ENCODE data around the gene RNU4-1.
A peak's percentile ranks its signal among the peaks of the same experiment; 100 is the strongest.

Gene RNU4-1

GRCh38 chr12:120290609-120291305 is 2.3 kb downstream of the RNU4-1 start:
- DNase-seq (ENCODE audit: extremely low read depth in 1 of 2, low read depth in 1 of 2) = peak in 1 of 2 donors; percentile 5

DNA sequence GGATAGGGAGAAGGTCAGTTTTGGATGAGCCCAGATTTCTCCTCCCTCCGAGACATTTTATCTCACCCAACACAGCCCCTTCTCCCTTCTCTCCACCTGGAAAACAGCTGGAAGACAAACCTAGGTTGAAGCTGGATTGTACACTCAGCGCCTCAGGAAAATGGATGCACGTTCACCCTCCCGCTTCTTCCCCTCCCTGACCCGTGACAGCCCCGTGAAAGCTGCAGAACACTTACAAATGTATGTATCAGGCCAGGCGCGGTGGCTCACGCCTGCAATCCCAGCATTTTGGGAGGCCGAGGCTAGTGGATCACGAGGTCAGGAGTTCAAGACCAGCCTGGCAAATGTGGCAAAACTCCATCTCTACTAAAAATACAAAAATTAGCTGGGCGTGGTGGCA is 5.5 kb downstream of the RNU4-1 start:
- DNase-seq (ENCODE audit: extremely low read depth in 1 of 2, low read depth in 1 of 2) = no peak

GRCh38 chr12:120286768-120287490 is 6.1 kb downstream of the RNU4-1 start:
- no peak for DNase-seq (ENCODE audit: extremely low read depth in 1 of 2, low read depth in 1 of 2)

DNA sequence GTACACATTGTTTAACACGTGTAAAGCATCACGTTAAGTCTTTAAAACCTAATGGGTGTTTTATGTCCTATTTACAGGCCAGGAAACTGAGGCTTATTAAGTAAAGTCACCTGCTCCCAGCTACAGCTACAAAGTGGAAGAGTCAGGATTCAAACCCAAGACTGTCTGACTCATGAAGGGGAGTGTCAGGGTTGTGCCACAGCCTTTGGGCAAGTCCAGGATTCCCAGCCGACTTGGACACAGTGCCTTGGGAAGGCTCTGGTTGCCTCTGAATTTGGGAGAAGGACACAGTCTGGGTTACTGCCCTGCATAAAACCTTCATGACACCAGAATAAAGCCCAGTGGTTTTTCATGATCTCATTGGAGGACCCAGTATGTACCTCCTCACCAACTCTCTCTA is 8.7 kb downstream of the RNU4-1 start:
- DNase-seq (ENCODE audit: extremely low read depth in 1 of 2, low read depth in 1 of 2) = no peak

DNA sequence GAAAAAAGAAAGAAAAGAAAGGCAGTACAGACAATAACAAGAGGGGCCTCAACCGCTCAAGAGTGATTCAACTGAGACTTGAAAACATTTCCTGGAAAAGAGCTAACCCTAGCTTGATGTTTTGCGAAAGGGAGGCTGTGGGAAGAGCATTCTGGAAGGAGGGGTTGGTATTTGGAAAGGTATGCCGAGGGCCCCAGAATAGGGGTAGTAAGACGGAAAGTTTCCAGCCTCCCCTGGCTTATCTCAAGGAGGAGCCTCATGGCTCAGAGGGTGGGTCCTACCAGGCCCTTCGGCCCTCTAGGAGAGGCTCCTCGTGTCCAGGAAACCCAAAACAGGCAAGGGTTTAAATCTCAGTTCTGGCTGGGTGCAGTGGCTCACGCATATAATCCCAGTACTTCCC is 9.7 kb downstream of the RNU4-1 start:
- no peak for DNase-seq (ENCODE audit: extremely low read depth in 1 of 2, low read depth in 1 of 2)

DNA sequence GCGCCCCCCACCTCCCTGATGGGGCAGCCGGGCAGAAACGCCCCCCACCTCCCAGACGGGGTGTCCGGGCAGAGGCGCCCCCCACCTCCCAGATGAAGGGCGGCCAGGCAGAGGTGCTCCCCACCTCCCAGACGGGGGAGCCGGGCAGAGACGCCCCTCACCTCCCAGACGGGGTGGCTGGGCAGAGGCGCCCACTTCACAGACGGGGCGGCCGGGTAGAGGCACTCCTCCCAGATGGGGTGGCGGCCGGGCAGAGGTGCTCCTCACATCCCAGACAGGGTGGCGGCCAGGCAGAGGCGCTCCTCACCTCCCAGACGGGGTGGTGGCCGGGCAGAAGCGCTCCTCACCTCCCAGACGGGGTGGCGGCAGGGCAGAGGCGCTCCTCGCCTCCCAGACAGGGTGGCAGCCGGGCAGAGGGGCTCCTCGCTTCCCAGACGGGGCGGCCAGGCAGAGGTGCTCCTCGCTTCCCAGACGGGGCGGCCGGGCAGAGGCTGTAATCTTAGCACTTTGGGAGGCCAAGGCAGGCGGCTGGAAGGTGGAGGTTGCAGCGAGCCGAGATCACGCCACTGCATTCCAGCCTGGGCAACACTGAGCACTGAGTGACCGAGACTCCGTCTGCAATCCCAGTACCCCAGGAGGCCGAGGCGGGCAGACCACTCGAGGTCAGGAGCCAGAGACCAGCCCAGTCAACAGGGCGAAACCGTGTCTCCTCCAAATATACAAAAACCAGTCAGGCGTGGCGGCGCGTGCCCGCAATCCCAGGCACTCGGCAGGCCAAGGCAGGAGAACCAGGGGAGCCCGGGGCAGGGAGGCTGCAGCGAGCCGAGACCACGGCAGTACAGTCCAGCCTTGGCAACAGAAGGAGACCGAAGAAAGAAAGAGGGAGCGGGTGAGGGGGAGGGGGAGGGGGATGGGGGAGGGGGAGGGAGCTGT is 14.6 kb downstream of the RNU4-1 start:
- DNase-seq (ENCODE audit: extremely low read depth in 1 of 2, low read depth in 1 of 2) = no peak

DNA sequence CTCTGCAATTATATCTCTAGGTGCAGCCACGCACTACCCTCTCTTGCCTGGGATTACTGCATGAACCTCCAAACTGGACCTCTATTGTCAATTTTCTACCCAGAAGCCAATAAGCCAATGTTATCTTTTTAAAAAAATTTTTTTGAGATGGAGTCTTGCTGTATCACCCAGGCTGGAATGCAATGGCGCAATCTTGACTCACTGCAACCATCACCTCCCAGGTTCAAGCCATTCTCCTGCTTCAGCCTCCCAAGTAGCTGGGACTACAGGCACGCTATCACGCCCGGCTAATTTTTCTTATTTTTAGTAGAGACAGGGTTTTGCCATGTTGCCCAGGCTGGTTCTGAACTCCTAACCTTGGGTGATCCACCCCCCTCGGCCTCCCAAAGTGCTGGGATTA is 16.3 kb downstream of the RNU4-1 start:
- no peak for DNase-seq (ENCODE audit: extremely low read depth in 1 of 2, low read depth in 1 of 2)

- no peak for DNase-seq (ENCODE audit: extremely low read depth in 1 of 2, low read depth in 1 of 2)
Observed at GRCh38 chr12:120267736-120268135, 25.3 kb downstream of the RNU4-1 start.

GRCh38 chr12:120266180-120266870 is 26.7 kb downstream of the RNU4-1 start:
- DNase-seq (ENCODE audit: extremely low read depth in 1 of 2, low read depth in 1 of 2) = no peak

GRCh38 chr12:120265473-120266179 is 27.4 kb downstream of the RNU4-1 start, which contains the start of gene PXN:
Gene PXN (minus strand): TSS chr12:120265730. CDS start chr12:120265629, 101 bp downstream.
- peak; percentile 77 to 79 for DNase-seq (ENCODE audit: extremely low read depth in 1 of 2, low read depth in 1 of 2)

- DNase-seq (ENCODE audit: extremely low read depth in 1 of 2, low read depth in 1 of 2) = no peak
Observed at GRCh38 chr12:120264904-120265472, 28.0 kb downstream of the RNU4-1 start.

GRCh38 chr12:120264086-120264903 is 28.7 kb downstream of the RNU4-1 start:
- DNase-seq (ENCODE audit: extremely low read depth in 1 of 2, low read depth in 1 of 2) = no peak

- DNase-seq (ENCODE audit: extremely low read depth in 1 of 2, low read depth in 1 of 2) = no peak
Observed at GRCh38 chr12:120263748-120264085, 29.3 kb downstream of the RNU4-1 start.

- DNase-seq (ENCODE audit: extremely low read depth in 1 of 2, low read depth in 1 of 2) = no peak
Observed at GRCh38 chr12:120262852-120263747, 29.9 kb downstream of the RNU4-1 start.

DNA sequence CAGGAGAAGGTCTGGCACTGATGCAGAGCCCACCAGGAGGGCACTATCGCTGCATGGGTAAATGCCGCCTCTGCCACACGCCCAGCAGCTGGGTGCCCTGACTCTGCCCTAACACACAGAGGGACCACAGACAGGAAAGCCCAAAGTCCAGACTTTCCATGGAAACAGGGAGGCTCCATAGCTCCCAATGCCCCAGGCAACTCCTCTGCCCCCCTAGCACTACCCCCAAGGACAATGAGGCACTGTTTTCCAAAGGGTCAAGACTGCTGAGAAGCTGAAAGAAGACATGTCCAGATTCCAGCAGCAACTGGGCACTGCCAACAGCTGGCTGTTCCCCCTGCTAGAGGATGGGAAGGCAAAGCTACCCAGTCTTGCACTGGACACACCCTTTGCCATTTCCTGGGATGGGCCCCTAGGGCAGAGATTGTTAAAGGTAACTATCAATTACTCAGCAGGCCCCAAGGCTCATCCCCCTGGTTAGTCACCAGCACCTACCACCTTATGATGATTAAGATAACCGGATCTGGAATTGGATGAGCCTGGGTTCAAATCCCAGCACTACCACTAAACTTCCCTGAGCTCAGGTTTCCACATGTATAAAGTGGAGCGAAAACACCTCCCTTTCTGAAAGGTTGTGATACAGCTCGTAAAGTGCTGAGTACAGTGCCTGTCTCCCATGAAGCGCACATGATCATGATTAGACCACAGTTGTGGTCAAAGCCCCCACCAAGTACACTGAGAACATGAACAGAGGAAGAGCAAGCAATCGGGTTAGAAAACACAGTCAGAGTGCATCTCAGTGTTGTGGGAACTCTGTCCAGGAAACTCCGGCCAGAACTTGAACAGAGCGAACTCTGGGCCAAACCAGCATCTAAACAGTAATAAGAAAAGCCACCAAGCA is 30.8 kb downstream of the RNU4-1 start:
- DNase-seq (ENCODE audit: extremely low read depth in 1 of 2, low read depth in 1 of 2) = no peak

DNA sequence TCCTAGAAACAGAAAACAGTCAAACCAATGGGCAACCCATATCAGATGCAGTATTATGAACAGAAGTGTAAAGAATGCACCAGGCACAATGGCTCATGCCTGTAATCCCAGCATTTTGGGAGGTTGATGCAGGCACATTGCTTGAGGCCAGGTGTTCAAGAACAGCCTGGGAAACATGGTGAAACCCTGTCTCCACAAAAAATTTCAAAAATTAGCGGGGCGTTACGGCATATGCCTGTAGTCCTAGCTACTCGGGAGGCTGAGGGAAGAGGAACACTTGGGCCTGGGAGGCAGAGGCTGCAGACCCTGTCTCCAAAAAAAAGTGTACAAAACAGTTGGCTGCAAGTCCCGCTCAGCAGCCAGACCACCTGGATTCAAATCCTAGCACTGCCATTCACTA is 32.4 kb downstream of the RNU4-1 start:
- no peak for DNase-seq (ENCODE audit: extremely low read depth in 1 of 2, low read depth in 1 of 2)
